GM18526 (cell line): ENCODE results near the gene HEPACAM2.

Source experiments
- POLR2A ChIP-seq: IDR thresholded peaks from 3 replicates; pipeline ENCODE4 v1.6.1; 2011; ENCODE audit not compliant: insufficient read length; ENCODE audit errors: extremely low read depth

Gene HEPACAM2

DNA sequence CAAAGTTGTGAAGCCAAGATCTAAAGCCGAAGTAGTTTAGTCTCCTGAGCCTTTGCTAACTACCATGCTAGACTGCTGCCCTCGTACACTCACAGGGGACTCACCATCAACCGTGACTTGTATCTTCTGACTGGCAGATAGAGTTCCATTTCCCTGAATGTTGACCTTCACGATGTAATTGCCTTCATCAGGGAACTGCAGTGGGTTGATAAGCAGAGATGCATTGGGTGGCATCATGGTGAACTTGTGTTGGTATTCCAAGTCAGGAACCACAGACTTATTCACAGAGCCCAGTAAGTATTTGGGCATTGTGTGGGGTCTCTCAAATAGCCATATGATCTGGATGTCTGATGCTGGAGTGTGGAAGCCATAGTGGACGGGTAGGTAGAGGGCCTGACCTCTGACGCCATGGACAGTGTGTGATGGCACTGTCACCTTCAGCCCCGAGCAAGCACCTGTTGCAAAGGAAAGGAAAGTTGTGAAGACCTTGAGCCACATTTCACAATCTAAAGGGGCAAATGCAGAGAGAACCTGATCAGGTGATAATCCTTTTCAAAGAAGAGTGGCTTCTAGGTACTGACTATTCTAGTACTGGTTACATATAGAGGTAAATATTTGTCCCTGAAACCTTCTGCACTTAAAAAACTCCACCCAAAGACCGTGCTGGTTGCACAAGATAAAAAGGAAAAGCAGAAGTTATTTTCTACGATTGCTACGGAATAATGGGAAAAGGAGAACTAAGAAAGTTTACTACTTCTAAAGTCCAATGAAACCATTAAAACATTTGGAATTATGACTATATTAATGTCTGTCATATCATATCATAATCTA lies 7.1 kb downstream of the HEPACAM2 start:
- TF ChIP-seq POLR2A, result no peak

DNA sequence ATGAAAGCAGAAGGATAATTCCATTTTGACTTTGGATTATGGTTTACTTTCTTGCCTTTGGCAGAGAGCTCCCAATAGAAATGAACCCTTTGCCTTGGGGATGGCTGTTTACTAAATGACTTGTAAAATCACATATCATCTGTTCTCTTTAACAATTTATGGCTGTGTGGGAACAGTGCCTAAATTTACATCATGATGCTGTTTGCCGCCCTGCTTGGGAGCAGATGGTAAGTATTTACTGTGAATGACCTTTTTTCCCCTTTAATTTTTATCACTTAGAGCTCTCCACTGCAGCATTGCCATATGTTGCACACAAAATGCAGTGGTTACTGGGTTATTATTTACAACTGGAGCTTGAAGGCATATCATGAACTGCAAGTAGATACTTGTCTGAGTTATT lies 13.4 kb downstream of the HEPACAM2 start:
- TF ChIP-seq POLR2A, result no peak

DNA sequence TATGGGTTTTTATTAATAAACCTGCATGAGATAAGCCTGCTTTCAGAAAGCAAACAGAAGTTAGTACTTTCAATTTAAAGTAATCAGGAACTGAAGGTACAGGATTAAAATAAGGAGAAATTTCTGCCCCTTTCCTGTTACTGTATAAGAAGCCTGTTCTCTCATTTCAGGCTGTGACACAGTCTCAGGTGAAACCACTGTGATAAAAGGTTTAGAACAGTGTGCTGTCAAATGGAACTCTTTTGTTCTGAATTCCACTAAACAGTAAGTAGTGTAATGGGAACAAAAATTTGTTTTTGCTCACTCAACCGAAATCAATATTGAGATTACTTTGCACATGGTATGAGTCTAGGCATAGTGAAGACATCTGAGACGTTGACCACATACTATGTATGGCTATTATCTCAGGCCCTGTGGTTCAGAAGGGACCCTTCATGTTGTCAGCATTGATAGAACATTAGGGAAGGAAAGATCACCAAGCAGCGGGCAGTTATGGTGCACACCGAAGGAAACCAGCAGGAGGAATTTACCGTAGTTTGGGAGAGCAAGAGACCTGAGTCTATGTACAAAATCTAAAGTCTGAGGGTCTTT lies 14.9 kb downstream of the HEPACAM2 start:
- no peak for TF ChIP-seq POLR2A

DNA sequence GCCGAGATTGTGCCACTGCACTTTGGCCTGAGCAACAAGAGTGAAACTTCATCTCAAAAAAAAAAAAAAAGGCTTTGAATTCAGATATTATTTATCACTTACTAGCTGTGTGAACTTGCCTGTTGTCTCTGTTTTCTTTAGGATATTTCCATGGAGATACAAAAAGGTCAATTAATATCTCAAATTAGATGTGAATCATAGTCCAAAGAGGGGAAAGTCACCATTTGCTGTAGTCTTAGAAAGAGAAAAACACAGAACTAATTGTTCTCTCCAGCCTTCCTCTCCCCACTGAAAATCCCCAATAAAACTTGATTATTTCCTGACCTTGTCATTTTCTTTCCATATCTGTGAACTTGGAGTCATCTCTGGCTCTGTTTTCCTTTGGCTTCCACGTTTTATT lies 21.2 kb downstream of the HEPACAM2 start:
- no peak for TF ChIP-seq POLR2A

DNA sequence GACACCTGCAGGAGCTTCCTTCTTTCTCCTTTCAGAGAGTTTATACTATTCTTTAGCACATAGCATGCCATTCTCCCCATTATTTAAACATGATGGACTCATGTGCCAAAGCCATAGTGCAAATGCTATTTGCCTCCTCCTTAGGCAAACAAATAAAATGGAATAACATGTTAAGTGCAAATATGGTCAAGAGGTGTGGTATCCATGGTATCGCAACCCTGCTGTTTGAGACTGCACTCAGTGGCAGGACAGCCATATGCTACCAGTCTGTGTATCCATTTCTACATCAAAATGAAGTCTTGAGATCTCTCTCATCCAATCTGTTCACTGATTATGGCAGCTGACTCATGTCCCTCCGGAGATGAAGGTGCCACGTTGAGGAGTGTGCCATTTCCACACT lies 22.8 kb downstream of the HEPACAM2 start:
- no peak for TF ChIP-seq POLR2A

DNA sequence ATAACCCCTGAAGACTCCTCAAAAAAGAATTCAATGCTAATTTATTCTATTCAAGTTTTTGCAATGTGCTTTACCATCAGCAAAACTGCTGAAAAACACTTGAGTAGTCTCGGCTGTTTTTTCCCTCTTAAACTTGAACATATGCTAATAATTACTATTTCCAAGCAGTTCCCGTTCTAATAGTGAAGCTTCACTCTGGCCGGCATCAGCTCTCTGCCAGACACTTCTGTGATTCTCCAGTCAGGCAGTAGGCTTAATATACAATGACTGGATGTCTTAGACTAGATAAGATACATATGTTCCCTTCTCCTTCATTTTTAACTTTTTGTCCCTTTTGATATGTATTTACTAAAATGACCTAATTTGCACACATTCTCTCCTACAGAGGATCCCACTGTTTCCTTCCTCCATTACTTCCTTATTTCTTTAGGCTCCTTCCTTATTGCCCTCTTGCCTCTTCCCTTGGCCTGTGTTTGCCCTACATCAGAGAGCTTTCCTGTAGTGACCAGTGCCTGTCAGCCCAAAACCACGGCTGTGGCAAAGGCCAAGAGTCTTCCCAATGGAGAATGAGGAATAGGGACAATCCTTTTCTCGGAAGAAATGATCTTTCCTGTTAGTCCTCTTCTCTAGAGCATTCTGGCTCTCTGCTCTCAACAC lies 23.5 kb downstream of the HEPACAM2 start:
- TF ChIP-seq POLR2A, result no peak

DNA sequence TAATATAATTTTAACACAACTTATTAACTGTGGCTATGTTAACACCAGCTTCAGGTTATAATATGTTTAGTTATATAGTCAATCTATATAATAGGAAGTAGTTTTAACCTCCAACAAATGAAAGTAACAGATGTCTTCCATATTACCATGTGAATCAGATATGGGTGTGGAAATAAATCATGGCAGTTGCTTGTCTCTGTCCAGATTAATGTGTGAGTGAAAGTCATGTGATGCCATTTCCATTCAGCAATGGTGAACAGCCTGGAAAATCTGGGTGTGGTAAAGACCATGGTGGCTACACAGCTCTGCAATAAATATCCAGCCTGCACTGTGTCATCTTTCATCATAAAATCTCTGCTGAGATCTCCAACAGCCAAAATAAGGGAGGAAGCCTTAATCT lies 27.8 kb downstream of the HEPACAM2 start:
- no peak for TF ChIP-seq POLR2A

DNA sequence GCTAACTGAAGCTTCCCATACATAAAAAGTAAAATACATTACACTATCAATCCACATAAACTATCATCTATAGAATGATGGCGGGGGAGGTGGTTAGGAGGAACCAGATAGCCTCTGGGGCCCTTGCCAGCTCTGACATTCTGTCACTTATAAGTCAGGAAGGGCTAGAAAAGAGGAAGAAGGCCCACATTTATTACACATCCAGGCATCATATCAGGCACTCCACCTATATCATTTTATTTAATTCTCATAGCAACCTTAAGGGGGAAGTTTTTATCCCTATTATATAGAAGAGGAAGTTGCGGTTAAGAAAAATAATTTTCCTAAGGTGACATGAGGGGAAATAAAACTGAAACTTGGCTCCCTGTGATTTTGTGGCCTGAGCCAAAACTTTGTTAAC lies 29.9 kb downstream of the HEPACAM2 start:
- no peak for TF ChIP-seq POLR2A

DNA sequence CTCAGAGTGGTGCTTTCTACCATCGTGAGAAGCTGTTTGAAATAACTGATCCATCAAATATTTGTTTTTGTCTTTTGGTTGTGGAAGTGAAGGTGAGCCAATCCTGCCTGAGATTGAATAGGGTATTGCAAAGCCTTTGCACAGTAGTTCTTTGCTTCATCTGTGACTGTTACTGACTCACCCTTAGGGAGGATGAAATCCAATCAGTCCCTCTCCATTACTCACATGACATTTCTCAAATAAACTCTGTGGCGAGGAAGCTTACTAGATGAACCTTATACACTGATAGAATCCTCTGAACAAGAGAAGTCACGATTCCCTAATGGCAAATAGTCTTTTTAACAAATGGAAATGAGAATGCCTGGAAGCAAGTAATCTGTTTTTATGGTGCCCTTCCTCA lies 31.9 kb downstream of the HEPACAM2 start:
- TF ChIP-seq POLR2A, result no peak

DNA sequence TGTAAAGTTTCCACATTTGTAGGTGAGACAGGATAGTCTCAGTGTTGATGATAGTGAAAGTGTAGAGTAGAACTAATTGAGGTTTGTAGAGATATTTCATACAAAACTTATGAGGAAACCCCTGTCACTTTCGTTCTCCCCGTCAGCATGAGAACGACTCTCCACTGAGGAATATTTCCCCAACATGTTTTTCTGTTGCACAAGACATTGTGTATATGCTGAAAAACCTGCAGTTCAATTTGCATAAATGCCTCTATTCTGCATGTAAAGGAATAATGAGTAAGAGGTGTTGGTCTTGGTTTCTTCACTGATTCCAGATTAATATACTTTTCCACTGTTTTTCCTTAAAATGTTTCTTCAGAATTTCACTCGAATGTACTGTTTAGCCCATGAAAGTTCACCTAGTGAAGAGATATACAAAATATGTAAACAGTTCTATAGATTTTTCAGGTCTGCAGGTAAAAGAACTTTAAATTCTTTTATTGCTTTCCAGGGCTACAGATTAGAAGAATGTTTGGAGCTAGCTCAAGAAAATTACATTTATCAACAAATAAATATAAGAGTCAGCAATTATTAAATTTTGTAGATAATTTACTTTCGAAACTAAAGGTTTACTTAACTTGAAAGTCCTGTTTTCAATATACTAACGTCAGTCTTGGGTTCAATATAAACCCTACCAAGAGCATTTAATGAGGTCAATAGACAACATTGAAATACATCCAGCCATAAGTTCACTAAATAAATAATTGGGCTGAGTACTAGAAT lies 37.2 kb downstream of the HEPACAM2 start:
- no peak for TF ChIP-seq POLR2A

DNA sequence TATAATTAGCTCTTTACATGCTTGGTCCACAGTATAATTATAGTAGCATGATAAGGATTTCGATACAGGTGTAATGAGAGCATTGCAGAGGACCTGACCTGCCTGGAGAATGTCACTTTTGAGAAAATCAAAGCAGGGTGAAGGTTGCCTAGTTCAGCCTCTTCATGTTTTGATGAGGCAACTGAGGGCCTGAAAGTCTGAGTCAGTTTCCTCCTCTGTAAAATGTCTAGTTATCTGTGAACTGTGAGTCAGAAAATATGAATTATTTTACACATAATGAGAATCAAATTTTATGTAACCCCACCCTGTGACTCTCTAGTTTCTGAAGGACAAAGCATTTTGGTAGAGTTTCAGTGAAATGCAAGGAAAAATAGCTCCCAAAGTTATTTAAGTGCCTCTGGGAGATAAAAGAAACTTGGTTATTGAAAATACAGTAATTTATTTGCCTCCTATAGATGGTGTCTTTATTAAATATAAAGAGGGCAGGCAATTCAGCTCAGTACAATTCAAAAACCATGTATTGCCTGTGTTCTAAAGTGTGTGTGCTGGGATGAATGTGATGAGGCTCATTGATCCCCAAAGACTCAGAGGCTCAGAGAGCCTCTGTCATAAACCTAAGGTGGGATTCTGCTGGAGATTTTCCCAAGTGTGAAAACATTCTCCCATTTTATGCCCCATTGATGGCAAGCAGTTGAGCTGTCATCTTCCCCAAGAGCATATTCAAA lies 40.8 kb downstream of the HEPACAM2 start:
- TF ChIP-seq POLR2A, result no peak

DNA sequence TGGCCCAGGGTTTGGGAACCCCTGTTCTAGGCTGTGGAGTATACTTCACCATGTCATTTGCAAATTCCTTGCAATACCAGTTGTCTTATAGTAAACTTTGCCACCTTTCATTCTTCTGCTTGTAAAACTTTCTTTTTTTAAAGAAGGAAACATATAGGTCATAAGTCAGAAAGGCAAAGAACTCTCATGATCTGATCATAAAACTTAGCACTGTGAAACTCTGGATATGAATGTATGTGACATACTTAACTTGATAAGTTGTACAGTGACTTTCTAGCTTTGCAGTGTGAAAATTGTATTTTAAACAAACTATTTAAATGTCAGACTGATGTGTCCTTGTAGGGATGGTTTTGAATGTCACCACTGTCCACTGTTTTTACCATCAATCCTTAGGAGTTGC lies 47.1 kb downstream of the HEPACAM2 start:
- no peak for TF ChIP-seq POLR2A

DNA sequence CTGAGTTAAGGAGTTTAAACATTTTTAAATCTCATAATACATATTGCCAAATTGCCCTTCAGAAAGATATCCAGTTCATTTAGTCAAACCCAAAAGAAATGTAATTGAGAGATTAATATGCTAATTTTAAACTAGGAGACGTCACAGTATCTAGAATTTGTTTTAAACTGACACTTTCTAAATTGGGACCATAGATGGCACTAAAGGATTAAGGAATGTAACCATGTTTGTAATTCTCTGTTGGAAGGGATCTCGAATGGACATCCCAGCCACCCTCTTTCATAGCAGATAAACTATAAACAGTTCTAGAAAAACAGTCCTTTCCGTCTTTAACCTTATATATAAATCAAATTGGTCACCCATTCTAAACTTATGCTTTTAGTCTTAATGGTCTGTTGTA lies 48.1 kb downstream of the HEPACAM2 start:
- no peak for TF ChIP-seq POLR2A

DNA sequence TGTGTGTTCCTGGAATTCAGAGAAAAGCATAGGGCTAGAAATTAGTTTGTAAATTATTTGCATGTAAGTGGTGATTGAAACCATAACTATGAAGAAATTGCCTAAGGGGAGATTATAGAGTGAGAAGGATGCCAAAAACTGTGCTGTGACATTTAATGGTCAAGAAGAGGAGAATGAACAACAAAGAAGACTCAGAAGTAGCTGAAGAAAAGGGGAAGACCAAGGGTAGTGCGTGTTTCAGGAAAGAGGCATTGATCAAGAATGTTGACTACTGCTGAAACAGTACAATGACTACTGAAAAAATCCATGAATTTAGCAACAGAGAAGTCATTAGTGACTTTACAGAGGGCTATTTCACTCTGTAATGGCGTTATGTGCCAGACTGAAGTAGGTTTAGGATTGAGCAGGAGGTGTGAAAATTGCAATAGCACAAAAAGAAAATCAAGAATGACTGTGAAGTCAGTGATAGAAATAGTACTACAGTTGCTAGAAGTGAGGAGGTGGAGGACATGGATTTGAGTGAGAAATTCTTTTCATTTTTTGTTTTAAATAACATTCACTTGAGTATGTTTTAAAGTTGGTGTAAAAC lies 49.2 kb downstream of the HEPACAM2 start:
- no peak for TF ChIP-seq POLR2A

DNA sequence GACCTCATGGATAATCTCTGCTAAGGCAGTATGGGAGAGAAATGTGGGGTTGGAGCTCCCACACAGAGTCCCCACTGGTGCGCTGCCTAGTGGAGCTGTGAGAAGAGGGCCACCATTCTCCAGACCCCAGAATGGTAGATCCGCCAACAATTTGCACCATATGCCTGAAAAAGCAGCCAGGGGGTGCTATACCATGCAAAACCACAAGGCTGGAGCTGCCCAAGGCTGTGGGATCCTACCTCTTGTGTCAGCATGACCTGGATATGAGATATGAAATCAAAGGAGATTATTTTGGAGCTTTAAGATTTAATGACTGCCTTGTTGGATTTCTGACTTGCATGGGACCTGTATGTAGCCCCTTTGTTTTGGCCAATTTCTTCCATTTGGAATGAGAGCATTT lies 51.0 kb downstream of the HEPACAM2 start:
- TF ChIP-seq POLR2A, result no peak
